CD1c-positive myeloid dendritic cell (primary cell): ENCODE data around the gene MCF2L2.

Experiments
- DNase-seq: peaks from one replicate; pipeline ENCODE4 v3.0.0-alpha.2; 2016; ENCODE audit errors: extremely low spot score

Gene MCF2L2

DNA sequence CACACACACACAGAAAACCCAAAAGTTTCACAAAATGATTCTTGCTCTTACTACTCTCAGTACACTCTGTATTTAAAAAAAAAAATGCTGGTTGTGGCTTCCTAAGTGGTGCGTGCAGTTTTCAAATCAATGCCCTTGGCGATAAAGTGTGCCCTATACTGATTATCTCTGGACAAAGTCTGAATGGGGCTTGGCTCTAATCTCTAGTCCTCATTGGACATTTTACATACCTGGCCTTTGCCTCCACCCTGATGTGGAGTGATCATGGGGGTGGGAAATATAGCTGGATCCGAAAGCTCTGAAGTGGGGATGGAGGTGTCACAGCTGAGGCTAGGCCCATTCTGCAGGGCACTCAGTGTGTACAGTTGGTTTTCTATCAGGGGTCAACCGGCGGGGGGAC lies 161.3 kb downstream of the MCF2L2 start:
- no peak for DNase-seq

DNA sequence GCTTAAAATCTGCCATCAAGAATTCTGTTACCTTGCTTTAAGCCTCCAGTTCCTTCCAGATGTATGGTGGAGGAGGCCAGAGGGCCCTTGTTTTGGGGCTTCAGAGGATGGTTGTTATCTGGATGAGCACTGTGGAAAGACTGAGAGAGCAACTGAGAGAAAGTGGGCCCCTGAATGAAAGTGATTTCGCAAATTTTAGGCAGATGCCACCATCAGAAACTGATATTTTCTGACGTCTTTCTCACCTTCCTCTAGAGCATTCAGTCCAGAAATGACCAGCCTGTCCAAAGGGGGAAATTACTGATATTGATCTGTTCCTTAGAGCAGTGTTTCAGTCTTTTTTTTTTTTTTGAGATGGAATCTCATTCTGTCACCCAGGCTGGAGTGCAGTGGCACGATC lies 162.0 kb downstream of the MCF2L2 start:
- DNase-seq = no peak

DNA sequence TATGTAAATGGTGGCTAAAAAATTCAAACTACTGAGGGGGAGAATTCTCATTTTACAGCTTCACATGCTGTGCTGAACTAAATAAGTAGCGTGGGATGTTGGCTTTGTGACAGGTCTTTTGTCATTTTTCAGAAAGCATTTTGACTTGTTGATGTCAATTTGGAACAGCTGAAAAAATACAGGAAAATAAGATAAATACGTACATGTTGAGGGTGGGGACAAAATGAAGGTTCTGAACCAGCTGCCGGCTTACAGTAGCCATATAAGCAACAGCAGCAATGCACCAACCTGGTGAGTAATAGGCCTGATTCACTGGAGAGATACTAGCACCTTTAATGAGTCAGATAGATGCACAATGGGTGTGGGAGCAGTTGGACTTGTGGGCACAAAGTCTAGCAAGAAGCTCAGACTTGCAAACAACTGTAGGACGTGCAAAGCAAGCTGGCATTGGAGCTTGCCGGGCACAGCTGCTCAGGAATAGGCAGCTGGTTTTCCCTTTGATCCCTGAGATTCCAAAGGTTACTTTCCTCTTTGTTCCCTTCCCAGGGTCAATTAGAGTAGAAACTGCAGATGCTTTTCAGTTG lies 162.5 kb downstream of the MCF2L2 start:
- DNase-seq = no peak

DNA sequence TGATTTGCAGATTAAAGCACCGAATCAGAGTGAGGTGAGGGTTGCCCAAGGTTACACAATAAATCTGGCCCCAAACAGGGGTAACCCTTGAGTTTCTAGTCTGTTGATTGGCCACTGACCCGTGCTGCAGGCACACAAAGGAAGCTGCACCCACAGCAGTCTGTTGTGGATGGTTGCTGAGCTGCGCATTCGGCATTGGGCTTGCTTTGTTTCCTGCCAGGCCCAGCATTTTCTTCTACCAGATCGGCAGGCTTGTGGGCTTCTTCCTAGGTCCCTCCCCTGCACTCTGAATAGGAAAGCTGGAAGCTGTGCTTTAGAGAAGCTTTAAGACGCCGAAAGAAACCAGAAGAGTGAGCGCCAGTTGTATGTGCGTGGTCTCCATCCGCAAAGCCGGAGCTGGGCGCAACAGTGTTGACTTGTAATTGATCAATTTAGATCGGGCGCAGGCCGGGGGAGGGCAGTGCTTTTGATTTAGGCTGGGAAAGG lies 163.2 kb downstream of the MCF2L2 start:
- no peak for DNase-seq

DNA sequence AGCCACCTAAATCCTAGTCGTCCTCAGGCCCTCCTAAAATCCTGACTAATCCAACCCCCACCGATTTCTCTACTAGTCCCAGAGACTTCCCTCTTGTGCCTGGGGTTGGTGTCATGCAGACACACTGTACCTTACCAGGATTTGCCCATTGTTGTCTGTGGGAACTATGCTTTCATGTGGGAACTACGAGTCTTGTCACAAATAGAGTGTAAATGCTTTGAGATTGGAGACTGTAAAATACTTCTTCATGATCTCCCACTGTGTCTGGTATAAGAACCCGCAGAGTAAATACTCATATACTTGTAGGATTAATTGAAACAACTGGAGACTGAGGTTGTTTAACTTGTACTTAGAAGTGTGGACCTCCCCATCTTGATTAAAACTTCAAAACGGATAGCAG lies 164.2 kb downstream of the MCF2L2 start:
- DNase-seq = peak; percentile 53

DNA sequence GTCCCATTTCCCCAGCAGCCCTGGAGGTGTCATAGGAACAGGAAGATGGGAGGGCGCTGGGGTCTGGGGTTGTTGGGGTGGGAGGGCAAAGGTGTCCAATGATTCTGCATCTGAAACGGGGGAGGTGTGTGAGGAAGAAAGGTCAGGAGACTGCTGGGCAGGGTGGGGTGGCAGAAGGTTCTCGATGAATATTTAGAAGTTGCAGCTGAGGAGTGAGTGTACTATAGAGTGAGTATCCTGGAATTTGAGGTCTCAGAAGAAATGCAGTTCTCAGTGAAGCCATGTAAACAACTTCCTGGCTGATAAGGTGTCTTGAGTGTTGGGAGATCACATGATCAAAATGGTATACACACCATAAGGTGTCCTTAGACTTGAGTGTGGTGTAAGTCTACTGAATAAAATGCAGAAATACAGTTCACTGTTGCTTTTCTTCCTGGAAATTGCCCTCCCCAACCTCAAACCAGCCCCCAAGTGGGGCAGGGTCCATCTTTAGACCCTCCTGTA lies 165.5 kb downstream of the MCF2L2 start:
- DNase-seq = no peak

DNA sequence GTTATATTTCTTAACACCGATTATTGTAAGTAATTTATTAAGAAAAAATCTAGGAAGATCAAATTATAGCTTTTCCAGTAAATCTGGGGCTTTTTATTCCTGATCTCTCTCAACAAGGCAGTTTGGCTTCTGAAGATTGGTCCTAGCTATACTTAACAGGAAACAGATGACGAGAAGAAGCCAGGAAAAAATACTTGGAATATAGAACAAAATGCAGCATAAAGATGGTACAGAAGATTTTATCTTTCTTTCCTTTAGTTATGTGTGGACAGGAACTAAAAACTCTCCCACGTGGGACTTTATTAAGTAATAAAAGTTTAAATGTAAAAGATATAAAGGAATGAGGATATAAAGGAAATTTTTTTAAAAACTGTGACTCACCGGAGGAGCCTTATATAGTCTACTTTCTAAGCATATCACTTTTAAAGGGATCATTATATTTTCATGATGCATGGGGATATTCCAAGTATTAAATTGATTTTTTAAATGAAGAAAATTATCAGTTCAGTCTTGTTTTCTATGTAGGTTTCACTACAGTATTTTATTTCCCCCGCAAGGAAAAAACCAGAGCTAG lies 167.2 kb downstream of the MCF2L2 start:
- no peak for DNase-seq

DNA sequence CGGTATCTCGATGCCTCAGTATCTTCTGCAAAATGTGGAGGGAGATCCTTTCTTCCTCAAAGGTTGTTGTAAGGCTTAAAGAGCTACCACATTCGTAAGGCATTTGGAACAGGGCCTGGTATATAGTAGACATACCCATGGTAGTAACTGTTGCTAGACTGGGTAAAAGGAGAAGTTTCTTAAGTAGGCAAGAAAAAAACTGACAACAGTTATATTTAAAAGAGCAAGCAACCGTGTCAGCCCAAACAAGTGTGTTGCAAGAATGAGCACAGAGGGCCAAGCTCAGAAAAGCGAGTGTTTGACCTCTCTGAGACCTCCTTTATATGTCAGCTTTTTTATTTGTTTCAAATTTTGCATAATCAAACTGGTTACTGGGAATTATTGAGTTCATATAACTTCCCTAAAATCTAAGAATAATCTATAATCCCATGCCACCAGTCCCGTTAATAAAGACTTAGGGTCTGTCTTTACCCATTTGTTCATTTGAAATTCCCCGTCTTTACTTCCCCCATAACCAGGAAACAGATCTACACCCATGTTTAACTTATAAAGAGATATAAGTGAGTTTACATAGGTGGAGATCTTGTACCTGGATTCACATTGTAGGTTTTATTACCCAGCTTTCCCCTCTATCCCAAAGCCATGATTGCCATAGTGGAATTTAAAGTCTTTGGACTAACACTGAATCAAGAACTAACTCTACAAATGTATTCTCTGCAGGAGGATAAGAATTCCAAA lies 168.1 kb downstream of the MCF2L2 start:
- peak; percentile 84 for DNase-seq

DNA sequence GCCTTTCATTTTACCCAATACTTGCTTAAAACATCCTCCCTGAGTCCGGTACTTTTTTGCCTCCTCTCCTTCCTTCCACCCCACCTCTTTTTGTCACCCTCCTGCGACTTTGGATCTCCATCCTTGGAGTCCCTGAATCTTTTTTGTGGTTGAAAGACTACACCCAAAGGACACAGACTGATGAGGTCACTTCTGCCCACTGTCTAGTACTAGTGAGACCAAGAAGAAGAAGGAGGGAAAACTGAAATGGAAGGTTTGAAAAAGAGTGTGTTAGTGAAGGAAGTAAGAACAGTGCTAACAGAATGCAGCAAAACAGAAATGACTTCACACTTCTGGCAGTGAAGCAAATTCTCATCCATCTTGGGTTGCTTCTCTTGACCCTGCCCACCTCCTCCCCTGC lies 168.8 kb downstream of the MCF2L2 start:
- DNase-seq = peak; percentile 48

DNA sequence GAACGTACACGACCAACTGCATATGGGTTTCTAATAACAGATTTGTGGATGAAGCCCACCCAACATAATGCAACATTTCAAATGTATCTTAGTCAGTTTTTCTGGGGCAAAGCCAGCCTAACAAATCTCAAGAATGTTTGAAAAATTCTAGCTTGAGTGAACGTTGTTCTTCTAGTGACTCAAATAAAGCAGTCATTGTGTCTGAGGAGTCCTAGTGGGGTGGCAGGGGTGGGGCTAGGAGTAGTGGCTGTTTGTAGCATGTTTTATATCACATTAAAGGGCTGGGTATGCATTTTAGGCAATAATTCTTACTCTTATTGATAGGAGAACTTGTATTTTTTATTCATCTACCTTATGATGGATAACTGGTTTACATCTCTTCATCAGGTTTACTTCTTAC lies 169.3 kb downstream of the MCF2L2 start:
- no peak for DNase-seq

DNA sequence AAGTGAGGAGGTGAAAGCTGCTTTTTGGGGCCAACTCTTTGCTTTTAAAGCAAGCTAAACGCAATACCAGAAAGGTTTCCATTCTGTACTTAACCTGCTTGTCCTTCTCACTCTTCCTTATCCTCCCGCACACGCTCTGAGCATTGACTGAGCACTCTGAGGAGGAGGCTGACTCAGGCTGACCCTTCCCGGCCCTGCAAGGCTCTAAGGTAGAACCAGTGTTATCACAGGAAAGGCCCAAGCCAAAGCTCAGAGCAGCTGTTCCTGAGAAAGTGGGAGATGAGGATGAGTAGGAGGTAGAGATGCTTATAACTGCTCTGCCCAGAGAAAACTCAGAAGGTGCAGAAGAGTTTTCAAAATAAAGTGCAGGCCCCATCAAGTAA lies 173.1 kb downstream of the MCF2L2 start:
- peak; percentile 56 for DNase-seq

DNA sequence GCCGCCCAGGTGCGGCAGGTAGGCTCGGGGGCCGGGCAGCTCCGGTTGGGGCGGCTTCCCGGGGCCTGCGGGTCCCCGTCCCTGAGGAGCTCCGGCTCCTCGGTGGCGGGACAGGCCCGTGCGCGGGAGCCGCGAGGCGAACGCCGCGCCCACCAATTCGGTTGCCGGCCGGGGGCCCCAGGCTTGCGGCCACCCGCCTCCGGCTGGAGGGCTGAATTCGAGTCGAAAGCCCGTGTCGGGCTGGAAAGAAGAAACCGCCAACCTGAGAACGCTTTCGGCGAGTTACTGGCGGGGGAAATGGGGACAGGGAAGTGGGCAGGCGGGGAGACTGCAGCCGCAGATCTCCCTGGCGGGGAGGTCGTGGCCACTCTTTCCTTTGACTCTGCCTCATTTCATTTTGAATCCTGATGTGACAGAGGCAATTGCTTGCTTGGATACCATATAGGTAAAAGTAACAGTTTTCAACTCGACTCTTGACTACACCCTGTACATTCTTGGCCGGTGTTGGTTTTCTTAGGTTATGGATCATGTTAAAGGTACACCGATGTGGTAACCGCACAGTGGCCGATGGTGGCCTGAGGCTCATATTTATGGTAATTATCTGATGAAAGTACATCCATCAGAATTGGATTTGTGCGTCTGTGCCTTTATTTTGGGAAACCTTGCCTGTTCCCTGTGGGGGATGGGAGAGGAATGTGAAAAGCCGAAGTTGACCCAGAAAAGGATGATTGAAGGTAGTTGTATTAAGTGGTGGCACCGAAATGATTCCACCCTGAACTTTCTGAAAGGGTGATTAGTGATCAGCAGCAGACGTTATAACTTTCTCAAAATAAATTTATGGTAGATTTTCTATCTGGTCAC lies 173.7 kb downstream of the MCF2L2 start:
- DNase-seq = peak; percentile 57

DNA sequence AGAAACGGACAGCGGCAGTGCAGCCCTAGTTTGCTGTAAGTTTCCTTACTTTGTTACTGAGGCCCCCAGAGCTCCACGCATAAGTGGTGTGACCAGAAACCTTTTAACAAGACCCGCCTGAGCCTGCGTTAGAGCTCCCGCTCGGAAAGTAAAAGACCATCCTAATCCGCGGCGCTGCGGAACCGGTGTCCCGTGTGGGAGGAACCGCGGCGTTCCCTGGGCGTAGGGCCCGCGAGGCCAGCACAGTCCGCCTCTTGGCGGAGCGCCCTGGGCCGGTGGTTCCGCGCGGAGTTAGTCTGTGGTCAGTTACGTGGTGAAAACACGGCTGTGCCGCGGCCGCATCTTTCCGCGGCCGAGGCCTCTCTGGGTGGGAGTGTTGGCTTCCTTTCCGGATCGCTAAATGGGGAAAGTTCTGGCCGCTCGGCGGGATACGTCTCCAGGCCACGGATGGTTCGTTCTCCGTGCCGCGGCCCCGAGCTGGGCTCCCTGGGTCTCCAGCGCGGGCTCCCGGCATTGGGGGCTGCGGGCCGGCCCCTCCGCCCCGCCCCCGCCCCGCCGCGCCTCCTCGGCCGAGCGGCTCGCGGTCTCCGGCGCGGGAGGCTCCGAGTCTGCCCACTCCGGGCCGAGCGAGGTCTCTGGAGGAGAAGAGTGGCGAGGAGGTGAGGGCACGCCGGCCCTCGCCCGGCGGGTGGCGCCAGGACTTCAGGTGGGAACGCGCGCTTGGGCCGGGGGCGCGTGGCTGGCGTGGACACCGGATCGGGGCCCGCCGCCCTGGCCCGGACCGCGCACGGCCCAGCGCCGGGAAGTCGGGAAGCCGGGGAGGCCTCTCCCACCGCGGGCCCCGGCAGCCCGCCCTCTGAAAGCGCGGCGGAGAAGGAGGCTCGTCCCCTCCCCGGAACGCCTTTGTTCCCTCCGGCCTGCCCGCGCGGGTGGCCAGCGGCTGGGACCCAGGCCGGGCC lies 174.6 kb downstream of the MCF2L2 start:
- peak; percentile 81 for DNase-seq

DNA sequence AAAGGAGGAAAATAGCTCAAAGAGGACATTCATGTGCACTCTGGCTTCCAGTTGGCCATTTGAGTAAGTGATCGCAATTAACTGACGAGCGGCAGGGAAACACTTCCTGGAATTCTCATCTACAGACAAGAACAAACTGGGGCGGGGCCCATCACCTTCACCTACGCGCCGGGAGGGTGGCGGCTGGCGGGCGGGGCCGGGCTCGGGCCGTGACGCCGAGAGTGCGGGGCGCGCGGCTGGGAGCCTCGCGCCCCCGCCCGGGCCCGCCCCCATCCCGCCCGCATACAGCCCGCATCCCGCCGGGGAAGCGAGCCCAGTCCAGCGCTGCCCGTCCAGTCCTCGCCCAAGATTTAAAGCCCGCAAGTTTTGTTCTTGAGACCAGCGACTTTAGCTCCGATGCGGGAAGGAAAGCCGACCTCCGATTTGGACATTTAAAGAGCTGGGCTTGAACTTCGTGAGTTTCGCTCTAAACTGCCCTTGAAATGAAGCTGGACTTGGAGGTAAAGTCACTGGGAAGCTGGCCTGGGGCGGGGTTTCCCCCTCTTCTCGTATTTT lies 175.4 kb downstream of the MCF2L2 start, which contains the start of gene B3GNT5:
Gene B3GNT5 (plus strand): TSS at position 281 of the 555 bp plus-strand sequence. CDS start 16,546 bp downstream, outside the sequence.
- DNase-seq = peak; percentile 87

DNA sequence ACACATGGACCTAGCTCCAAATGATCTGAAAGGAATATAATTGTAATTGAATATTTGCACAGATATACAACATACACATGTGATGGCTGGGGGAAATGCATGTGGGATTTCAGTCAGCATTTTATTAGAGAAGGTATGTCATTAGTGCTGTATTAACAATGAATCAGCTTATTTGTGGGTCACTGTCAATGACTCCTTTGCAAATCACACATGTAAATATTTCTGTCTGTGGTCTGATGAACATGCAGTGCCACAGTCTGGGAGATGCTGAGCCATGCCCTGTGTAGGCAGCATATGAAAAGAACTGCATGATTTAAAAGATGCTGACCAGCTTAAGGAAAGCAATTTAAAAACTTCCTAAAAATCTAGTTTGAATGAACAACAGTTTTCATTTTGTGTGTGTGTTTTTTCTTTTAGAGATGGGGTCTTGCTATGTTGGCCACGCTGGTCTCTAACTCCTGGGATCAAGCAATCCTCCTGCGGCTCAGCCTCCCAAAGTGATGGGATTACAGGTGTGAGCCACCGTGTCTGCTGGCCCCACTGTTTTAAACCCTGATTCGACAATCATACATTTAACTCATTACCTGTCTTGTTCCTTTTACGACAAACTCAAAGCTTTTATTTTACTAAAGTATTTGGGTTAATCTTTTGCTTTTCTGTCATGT lies 176.2 kb downstream of the MCF2L2 start:
- no peak for DNase-seq

DNA sequence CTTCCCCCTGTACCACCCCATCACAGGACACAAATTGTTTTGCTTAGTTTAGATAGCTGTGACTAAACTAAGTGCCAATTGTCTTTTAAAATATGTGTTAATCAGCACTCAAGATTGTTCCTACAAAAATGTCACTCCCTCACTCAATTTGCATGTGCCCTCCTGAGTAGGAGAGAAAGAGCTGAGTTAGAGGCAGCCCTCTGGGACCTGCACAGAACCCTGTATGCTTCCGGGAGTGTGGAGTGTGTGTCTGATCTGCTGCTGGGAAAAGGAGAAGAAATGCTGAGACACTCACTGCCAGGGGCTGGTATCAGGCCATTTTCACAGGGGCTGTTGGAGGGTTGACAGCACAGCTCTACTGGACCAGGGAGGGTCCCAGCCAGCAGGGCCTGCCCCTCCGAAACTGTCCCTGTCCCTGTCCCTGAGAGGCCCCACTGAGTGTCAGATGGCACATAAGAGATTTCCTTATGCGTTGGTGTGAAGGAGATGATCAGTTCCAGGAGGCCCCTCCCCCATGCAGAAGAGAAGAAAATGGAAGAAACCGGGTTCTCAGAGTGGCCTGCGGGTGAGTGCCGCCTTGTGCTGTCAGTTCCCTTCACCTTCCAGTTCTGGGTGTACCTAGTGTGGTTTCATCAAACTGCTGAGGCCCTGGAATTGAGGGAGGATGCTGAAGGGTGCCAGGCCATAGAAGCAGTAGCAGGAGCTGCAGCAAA lies 179.3 kb downstream of the MCF2L2 start:
- DNase-seq = no peak

DNA sequence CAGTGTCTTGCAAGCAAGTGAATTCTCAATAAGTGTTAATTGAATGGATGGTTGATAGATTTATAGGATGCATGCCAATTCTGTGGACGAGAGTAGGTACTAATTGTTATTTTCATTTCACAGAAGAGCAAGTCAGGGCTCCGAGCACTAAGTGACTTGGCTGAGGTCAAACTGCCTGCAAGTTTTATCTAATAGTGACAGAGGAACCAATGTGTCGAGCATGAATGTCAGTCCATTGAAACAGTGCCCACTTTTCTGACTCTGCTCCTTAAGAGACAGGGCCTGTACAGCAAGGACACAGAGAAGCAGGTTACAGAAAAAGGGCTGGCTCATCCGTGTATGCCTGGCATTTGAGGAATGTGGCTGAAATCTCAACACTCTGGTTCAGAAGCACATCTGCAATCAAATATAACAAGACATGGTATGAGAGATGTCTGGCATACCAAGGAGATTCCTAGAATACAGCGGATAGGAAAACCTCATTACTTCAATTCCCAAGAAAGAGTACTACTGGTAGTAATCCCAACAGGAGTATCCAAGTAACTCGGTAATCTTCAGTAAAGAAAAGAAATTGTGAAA lies 181.3 kb downstream of the MCF2L2 start:
- DNase-seq = no peak

DNA sequence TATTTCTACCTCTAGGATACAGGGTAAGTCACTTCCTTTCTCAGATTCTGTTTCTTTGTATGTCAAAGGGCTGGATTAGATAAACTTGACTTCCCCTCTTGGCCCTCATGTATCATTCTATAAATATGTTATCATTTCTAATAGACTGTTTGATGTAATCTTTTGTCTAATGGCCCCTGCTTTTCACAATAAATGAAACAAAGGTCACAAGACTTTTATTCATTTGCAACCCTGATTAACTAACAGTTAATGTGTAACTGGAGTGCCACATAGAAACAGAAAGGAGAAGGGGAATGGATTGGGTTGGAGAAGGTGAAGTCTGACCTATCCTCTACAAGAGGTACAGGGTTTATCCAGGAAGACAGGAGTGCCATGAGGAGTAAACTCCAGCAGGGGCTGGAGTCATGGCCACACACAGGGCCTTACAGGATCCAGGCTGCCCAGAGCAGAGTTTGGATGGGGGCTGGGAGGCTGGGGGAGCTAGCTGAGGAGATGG lies 183.4 kb downstream of the MCF2L2 start:
- DNase-seq = peak; percentile 69

DNA sequence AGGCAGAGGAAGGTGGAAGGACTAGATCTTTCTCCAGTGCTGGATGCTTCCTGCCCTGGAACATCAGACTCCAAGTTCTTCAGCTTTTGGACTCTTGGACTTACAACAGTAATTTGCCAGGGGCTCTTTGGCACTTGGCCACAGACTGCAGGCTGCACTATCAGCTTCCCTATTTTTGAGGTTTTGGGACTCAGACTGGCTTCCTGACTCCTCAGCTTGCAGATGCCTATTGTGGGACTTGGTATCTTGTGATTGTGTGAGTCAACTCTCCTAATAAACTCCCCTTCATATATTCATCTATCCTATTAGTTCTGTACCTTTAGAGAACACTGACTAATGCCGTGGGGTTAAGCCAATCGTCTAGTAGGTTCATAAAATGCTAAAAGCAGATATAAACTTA lies 184.2 kb downstream of the MCF2L2 start:
- peak; percentile 95 for DNase-seq
